Activated T-cell treated with anti-CD3 and anti-CD28 coated beads, Interleukin-2, amount 50 U/mL, for 48 hours (primary cell): ENCODE data around the gene SETBP1.

Source experiments
- DNase-seq, 2 experiments: peaks; one replicate each; pipeline ENCODE4 v3.0.0-alpha.2; 2020

The SETBP1 gene

DNA sequence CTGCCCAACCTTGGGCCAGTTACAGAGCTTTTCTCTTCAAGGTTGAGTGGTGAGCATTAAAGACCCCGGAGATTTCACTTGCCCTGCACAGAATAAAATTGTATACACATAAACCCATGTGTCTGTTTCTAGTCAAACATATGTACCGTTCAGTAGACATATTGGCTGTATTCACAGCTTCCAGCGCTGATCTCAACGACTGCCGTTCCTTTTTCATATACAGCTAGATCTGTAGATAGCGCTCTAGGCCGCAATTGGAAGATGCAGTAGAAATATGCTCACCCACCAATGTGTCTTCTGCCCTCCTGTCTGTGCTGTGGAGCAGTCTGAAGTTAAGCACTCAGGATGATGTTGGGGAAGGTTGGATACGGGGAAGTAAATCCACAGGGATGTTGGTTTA lies 317.7 kb downstream of the SETBP1 start:
- DNase-seq, result no peak

DNA sequence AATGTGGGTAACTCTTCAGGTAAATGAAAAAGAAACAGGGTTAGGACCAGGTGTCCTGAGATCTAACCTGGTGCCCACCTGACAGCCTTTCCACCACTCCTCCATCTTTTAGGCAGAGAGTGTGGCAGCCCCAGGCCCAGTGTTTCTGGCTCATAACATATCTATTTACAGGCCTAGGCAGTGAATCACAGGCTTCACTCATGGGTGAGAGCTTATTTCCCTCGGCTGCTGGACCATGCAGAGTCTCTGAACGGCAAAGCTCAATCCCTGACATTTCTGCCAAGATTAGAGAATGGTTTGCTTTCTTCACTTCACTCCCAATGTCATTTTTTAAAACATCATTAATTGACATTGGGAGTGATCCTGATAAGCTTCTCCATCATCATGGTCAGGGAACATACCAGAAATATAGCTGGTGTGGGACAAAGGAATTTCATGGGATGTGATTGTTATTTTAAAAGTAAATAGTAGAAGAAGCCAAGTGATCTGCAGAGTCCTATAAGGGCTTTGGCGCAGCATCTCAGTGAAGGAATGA lies 323.9 kb downstream of the SETBP1 start:
- DNase-seq, result no peak

DNA sequence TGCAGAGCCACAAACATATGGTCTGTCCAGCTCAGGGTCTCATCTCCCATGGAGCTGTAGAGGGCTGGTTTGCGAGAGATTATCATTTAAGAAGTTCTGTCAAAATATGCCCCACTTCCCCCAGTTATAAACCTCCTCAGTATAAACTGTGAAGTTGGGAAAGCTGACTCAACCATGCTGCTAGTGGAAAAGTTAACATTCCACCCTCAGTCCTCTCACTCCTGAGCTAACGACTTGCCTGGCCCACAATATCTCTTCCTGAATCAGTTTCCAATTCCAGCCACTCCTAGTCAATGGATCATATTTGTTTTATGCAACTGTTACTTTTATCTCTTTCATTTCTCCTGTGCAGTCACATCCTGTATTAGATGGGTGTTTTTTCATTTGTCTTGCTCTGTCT lies 326.2 kb downstream of the SETBP1 start:
- no peak for DNase-seq

DNA sequence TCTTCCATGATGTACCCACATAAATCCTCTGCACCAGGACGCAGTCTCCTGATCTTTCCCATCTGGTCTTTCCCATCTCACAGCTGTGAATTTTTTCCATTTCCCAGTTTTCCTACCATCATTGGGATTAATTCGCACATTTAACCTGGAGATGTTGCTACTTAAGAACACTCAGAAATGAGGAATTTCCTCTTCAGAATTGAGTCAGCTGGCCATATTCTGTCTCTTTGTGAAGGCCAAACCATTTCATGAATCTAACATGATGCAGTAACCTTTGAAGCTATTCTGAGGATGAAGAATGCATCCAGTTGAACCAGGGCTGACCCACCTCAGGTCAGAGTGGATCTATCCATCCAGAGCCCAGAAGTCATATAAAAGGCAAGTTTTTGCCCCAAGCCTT lies 326.8 kb downstream of the SETBP1 start:
- DNase-seq, result no peak

DNA sequence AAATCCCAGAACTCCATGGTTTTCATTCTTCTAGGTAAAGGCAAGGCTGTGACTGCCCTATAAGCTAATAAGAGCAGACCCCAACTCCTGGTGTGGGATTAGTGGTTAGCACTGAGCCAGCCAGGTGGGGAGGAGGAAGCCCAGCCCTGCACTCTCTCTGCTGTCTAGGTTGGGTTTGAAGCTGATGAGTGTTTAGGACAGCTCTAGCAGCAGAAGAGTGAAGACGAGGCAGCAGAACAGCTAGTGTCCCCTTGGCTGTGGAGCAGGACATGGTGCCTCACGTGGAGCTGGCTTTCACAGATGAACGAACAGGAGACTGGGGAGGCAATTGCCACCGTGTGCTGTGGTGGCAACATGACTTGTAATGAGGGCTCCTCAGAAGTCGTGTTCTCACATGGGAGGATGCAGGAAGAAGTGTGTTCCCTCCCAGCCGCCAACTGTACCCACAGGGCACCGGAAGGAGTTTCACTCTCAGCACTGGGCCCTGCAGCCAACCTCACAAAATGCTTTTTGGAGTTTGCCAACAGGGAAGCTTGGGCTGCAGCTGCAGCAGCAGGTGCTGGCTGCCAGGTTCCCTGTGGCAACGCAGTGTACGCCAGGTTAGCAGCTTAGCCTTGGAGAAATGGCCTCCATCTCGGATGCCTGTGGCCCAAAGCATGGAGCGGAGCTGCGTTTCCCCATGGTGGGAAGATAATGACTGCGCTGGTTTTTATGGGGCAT lies 328.2 kb downstream of the SETBP1 start:
- no peak for DNase-seq

DNA sequence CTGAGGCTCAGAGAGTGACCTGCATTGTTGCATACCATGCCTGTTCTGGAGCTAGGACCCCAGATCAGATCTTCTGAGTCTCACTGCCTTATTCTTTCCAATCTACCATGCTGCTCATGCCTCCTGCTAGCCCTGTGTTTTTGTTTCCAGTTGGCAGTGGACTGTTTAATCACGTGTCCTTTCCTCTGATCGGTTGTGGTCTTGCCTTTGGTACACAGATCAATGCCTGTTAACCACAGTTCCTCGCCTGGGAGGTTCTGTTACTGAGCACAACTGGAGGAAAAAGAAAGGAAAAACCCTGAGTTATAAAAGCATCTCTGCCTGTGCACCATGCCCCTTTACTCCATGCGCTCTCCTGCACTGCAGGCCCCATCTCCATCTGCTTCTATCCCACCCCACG lies 329.1 kb downstream of the SETBP1 start:
- DNase-seq, result no peak

DNA sequence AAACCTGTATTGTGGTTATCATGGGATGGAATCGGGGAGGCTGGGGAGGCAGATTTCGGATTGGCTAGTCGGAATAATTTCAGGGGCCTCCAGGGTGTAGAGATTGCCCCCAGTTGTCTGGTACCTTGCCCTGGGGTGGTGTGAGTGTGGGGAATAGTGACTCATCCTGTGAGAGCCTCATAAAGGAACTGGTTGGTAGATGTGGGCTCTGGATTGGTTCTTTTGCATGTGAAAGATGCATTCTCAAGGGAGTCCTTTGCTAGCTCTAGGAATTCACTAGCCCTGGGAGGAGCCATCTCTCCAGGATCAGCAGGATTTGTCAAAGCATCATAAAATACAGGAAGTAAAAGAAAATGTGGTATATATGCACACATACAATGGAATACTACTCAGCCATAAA lies 331.6 kb downstream of the SETBP1 start:
- no peak for DNase-seq

DNA sequence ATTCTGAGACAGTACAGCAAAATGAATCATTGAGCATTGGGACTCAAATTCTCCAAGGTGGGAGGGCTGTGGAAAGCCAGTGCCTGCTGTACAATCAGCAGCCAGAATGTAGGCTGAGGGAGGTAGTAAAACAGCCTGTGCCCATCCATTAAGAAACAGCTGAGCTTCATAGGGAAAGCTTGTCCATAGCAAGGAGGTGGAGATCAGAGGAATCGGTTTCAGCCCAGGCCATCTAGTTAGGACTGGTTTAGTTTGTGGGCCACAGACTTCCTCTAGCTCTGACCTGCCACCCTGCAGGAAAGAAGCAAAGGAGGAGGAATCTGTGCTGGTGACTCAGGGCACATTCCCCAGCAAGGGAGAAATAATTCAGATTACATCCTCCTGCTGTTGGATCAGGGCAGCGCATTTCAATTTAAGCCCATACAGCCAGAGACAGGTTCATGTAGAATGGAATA lies 333.4 kb downstream of the SETBP1 start:
- no peak for DNase-seq

DNA sequence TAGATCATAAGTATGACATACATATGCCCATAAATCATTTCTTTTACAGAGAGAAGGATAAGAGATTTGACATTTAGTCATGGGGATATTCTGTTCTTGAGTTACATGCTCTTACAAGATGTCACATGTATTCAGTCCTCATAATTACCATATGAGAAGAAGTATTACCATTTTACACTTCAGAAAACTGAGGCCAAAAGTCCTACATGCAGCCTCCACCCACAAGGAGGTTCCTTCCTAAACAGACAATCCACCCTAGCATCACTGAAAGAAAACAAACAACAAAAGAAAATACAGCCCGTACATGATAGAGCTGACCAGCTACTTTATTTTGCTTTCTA lies 335.1 kb downstream of the SETBP1 start:
- DNase-seq, result no peak

DNA sequence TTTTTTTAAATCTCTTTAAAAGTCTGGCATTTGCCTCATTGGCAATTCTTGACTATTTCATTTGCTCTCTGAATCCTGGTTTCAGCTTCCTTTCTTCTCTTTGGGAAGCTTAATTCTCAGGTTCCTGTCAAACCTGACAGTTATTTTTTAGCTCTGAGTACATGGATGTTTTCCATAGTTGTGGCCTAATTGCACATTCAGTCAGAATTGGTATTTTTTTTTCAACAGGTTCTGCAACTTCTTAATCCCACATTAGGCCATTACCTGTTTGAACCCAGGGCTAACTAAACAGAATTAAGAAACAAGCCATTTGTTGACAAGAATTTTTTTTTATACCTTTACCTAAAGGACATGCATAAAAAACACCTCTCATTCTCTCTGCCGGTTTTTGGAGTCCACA lies 338.8 kb downstream of the SETBP1 start:
- no peak for DNase-seq

DNA sequence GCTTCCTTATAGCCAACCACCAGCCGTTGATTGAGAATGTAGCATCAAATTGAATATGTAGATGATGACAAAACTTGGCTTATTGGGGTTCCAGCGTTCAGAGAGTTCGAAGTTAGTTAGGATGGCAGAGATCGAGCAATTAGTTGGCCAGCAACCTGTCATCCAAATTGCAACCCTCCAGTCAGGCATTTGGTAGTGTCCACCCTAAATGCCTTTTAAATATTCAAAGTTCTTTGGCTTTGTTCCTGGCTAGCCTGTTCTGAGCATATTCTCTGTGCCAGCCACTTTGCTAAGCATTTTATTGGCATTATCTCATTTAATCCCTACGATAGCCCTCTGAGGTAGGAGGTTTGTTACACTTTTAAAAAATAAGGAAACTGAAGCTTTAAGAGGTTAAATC lies 342.8 kb downstream of the SETBP1 start:
- DNase-seq, result no peak

DNA sequence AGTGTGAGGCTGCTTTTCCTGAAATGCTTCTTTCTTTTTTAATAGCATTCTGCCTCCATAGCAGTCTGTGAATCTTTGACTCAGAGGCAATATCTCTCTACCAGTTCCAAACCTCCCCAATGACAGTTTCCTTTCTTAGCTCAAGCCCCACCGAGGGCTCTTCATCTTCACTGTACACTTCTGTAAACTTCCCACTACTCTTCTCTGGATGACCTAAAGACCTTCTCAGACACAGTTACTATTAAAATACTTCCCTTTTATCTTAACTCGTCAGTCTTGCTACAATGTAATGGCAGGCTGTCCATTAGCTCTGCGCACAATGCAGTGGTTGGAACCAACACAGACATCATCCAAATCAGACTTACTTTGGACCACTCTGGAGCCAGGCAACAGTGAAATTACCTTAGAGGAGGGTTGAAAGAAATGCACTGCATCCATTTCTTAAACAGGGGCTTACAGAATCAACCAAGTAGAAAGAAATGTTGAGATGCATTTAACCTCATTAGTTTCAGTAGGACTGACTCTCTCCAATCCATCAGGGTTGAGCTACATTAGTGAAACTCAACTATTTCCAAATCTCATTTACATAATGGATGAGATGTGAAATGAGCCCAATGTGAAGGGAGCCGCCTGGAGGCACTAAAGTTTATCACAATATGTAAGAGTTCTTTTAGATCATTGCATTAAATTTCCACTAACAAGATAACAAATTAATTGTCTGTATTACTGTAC lies 343.8 kb downstream of the SETBP1 start:
- DNase-seq, result no peak

DNA sequence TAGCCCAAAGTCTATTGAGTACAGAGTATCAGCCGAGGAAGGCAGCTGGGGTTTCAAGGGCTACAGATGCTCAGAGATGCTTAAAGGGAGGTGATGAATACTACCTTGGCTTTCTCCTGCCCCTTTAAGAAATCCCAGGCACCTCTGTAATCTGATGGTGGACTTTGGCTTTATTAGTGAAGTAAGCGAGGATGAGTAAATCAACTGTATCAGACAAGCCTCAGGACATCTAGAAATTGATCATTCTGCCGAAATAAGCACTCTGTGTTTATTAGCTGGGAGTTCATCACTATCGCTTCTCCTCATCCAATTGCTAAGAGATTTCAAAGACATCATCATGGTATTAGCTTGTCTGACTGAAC lies 344.4 kb downstream of the SETBP1 start:
- no peak for DNase-seq

DNA sequence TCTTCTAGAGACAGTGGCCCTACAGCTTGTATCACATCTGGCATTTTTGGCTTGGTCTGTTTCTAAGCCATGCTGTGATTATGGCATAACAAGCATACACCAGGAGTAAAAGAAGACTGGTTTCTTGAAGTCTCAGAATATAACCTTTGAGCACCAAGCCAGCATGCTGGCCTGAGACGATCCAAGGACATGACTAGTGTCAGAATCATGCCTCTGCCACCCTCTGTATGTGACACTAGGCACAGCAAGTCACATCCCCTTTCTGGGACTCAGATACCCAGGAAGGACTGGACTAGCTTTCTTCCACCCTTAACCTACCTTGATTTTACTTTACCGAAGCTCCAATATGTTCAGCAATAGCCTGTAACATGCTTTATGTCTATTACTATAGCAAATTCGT lies 345.5 kb downstream of the SETBP1 start:
- DNase-seq, result no peak

DNA sequence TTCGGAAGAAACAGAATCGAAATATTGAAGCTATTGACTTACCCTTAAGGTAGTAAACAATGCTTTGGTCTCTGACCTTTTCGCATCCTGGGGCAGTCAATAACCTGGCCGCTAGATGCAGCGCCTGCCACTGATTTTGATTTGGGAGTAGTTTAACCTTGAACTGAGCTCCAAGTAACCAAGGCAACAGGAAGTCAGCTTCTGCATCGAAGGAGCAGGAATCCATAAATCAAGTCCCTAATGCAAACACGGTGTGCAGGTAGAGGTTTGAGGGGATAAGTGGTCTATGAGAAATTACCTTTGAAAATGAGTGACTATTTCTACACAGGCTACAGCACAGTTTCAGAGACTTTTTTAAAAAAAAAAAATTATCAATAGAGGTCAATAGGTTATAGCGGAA lies 353.5 kb downstream of the SETBP1 start:
- DNase-seq, result no peak

DNA sequence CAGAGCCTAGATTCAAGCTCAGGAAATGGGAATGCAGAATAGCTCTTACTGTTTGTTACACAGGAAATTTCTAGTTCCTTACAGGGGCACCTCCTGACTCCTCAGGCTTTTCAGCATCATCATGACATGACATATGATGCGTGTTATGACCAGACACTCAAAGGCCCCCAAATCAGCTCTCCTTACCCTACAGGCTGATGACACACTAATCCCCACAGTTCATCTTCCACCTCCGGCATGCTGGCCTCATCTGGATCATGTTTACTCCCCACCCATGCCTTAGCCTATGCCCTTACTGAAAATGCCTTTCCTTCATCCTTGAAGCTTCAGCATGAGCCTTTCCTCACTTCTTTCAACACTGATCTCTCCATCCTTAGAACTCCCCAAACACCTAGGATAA lies 356.9 kb downstream of the SETBP1 start:
- DNase-seq, result no peak

DNA sequence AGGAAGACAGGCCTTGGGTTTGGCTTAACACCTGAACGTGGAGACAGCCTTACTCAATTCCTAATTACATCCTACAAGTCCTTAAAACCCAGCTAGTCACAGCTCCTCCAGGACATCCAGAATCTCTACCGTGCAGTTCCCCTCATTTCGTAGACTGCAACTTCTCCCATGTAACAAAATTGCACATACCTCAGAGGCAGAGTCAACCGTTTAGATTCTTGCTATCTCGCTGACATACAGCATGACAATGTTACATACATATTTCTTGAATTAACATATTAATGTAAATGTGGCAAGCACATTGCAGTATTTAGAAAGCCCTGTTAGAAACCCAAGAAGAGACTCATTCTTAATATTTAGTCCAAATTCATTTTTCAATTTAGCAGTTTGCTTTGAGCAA lies 358.7 kb downstream of the SETBP1 start:
- DNase-seq, result no peak

DNA sequence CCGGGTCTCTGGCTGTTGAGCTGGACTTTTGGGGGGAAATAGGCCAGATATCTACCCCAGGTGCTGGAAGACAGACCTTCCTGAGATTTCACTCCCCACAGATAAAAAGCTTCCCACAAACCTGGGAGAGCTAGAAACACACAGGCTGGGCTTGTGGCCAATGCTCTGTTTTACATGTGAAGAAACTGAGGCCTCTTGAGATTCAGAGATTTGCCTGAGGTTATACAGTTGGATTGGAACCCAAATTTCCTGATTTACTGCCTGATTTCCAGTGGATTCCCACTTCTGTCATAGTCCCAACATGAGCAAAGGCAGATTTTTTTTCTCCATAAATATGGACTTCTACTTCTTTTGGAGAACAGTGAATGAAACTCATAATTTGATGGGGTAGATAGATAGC lies 360.2 kb downstream of the SETBP1 start:
- no peak for DNase-seq

DNA sequence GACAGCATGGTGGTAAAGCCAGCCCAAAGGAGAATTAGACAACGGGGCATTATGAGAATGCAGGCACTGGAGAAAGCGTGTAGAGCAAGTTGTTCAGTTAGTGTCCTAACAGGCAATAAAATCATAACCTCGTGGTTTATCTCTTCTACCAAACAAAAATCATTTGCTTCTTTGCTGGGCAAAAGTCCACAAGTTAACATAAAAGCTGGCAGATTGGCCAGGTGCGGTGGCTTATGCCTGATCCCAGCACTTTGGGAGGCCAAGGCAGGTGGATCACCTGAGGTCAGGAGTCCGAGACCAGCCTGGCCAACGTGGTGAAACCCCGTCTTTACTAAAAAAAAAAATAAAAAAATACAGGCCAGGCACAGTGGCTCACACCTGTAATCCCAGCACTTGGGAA lies 364.1 kb downstream of the SETBP1 start:
- no peak for DNase-seq

DNA sequence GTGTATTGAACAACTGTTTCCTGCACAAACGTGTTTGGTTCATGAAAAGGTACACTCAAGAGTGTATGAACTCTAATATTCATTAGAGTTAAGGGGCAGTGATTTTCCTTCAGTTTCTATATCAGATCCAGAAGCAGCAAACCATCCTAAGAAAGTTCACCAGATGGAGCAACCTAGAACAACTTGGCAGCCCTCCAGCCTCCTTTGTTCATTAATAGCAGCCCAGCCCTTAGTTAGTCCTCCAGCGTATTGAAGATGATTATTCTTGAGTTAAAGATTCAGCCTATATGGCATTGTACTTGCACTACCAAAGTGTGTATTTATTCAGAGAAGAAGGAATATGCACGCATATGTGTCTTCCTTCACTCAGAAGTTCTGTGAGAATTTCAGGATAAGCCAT lies 365.5 kb downstream of the SETBP1 start:
- DNase-seq, result no peak

DNA sequence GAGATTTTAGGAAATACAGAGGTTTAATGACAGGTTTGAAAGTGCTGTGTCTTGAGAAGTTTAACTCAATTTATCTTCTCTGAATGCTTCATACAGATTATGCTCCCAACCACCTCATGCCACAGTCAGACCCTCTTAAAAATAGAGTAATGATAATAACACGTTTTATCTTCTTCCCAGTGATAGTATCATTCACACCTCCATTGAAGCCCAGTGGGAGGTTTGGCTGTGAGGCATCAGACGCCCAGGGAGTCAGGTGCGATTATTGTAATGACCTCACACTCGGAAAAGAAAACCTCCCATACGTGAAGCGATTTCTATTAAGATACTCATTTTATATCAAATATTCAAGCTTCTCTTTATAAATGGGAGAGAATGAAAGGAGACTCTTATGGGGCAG lies 366.3 kb downstream of the SETBP1 start:
- no peak for DNase-seq

DNA sequence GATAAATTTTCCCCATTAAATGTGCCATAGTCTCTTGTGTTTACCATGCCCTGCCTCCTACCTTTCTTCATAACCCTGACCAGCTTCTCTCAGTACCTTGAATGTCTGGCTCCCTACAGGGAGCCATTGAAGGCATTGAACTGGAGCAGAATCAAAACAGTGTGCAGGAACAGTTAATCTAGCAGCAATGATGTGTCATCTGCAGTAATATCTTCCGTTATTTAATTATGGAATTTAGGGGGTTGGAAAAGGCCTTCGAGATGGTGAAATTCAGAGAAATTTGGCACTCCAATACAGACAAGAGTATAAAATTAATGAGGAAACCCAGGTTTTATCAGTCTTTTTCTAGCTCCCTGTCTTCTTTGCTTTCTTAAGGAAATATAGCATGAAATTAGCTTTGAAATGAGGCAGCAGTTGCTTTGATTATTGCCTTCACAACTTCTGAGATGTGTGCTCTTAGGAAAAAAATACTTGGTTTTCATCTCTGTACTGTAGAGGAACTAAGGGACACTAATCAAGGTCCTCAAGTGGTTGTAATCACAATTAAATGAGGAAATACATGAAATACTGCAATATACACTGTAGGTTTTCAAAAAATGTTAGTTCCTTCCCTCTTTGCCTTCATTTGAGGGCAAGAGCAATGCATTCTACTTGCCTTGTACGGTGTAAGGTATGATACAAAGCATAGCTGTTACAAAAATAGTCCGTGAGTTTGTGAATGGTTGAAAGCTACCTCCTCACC lies 369.1 kb downstream of the SETBP1 start:
- DNase-seq, result no peak

DNA sequence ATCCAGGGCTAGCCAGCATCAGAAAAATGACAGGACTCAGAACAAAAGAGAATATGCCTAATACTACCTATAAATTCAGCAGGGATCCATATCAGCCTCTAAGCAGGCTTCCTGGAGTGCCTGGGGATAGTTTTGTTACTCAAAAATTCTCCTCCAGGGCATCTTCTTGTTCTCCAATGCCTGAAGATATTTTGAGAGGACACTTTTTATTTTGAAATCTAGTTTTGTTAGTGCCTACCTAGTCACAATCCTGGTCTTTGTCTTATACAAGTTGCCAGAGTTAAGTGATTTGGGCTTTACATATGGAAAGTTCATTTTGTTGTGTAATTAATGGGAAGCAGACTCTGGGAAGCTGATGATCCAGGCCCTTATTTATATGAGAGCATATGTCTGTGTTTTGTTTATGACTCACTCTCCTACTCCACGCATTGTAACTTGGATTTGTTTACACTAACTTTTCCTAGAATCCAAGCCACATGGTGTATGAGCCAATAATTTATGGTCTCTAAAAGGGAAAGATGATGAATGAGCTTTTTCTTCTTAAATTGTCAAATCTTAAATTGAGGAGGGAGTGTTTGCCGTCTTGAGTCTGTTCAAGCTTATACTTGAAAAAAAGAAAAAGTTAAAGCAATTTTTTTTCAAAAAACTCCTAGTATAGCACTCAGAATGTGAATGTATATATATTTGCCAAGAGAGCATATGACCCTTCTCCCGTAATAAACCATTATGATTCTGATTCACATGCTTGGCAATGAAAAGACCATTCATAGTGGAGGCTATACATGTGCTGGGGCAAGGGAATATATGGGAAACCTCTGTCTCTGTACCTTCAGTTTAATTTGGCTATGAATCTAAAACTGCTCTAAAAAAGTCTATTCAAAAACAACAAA lies 370.3 kb downstream of the SETBP1 start:
- DNase-seq, result no peak
